HepG2 (cell line): Measurements from ENCODE around the gene ZNF687.

ENCODE experiments used
- CEBPB ChIP-seq: IDR thresholded peaks from 2 replicates; pipeline ENCODE4 v1.6.1; 2011; ENCODE audit warnings: low read depth, low read length, improper control_type of control experiment, borderline replicate concordance
- CTCF ChIP-seq: sonication (generic); formaldehyde crosslinking; IDR thresholded peaks from 2 replicates; pipeline ENCODE4 v1.5.0; 2020; ENCODE audit warnings: mild to moderate bottlenecking, missing genetic modification reagents, moderate library complexity
- EZH2 ChIP-seq: conservative IDR thresholded peaks from 2 replicates; pipeline ENCODE4 v1.6.1; 2012; ENCODE audit warnings: mild to moderate bottlenecking, low read depth, low read length, moderate library complexity
- HCFC1 ChIP-seq: fragments of 150-350 bp; IDR thresholded peaks from 2 replicates; pipeline ENCODE4 v1.6.1; 2014; ENCODE audit warnings: low read depth, low read length
- JUN ChIP-seq: sonication (generic); formaldehyde crosslinking; IDR thresholded peaks from 2 replicates; pipeline ENCODE4 v1.4.0; 2020; ENCODE audit warnings: mild to moderate bottlenecking, missing genetic modification reagents
- NFIC ChIP-seq: IDR thresholded peaks from 2 replicates; pipeline ENCODE4 v1.6.1; 2012; ENCODE audit warnings: mild to moderate bottlenecking, low read length, inconsistent platforms
- POLR2AphosphoS5 ChIP-seq: IDR thresholded peaks from 2 replicates; pipeline ENCODE4 v1.6.1; 2012; ENCODE audit warnings: low read depth, low read length
- SIX4 ChIP-seq: sonication (generic); formaldehyde crosslinking; IDR thresholded peaks from 2 replicates; pipeline ENCODE4 v1.4.0; 2020; ENCODE audit warnings: missing genetic modification reagents
- SUZ12 ChIP-seq: fragments of 150-350 bp; IDR thresholded peaks from 2 replicates; pipeline ENCODE4 v1.6.1; 2014; ENCODE audit warnings: low read depth, low read length
- ZFP37 ChIP-seq: sonication (generic); formaldehyde crosslinking; IDR thresholded peaks from 2 replicates; pipeline ENCODE4 v1.4.0; 2020; ENCODE audit warnings: missing genetic modification reagents, borderline replicate concordance
- ZFX ChIP-seq: sonication (generic); formaldehyde crosslinking; IDR thresholded peaks from 2 replicates; pipeline ENCODE4 v1.4.0; 2020; ENCODE audit warnings: mild to moderate bottlenecking, low read depth, missing genetic modification reagents, moderate library complexity
- ZNF142 ChIP-seq: sonication (generic); formaldehyde crosslinking; IDR thresholded peaks from 2 replicates; pipeline ENCODE4 v1.4.0; 2020; ENCODE audit warnings: missing genetic modification reagents
- TF ChIP-seq, protein P1 (sequence below), 2 experiments: IDR thresholded peaks; 2 replicates each; pipeline ENCODE4 v1.6.1; 2011 to 2012; ENCODE audit warnings: low read length in 2 of 2, borderline replicate concordance in 1 of 2, low read depth in 1 of 2, mild to moderate bottlenecking in 1 of 2, moderate library complexity in 1 of 2
- TF ChIP-seq, protein P2 (sequence below): sonication (generic); formaldehyde crosslinking; conservative IDR thresholded peaks from 2 replicates; pipeline ENCODE4 v1.5.0; 2020; ENCODE audit warnings: missing genetic modification reagents

DNA sequence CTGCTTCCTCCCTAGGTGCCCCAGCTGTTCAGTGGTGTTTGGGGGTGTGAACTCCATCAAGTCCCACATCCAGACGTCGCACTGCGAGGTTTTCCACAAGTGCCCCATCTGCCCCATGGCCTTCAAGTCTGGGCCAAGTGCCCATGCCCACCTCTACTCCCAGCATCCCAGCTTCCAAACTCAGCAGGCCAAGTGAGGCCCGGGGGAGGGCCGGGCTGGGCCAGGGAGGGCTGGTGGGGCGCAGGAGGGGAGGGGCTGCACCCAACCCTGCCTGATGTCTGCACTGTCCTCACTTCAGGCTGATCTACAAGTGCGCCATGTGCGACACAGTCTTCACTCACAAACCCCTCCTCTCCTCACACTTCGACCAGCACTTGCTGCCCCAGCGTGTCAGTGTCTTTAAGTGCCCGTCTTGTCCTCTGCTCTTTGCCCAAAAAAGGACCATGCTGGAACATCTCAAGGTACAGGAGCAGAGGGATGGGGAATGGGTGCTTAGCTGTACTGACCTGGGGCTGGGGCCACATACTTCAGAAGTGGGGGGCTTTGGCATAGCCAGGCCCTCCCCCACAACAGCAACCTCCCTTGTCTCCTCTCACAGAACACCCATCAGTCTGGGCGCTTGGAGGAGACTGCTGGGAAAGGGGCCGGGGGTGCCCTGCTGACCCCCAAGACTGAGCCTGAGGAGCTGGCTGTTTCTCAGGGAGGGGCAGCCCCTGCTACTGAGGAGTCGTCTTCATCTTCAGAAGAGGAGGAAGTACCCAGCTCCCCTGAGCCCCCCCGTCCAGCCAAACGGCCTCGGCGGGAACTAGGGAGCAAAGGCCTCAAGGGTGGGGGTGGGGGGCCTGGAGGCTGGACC is 7.2 kb downstream of the ZNF687 start:
- TF ChIP-seq NFIC, result no peak
- TF ChIP-seq CTCF (CRISPR knock-in tag), result no peak
- no peak for TF ChIP-seq HCFC1
- TF ChIP-seq POLR2AphosphoS5, result no peak; the same call in 1 of the 2 replicates
- TF ChIP-seq SIX4 (CRISPR knock-in tag), result no peak
- TF ChIP-seq, protein P1, sequence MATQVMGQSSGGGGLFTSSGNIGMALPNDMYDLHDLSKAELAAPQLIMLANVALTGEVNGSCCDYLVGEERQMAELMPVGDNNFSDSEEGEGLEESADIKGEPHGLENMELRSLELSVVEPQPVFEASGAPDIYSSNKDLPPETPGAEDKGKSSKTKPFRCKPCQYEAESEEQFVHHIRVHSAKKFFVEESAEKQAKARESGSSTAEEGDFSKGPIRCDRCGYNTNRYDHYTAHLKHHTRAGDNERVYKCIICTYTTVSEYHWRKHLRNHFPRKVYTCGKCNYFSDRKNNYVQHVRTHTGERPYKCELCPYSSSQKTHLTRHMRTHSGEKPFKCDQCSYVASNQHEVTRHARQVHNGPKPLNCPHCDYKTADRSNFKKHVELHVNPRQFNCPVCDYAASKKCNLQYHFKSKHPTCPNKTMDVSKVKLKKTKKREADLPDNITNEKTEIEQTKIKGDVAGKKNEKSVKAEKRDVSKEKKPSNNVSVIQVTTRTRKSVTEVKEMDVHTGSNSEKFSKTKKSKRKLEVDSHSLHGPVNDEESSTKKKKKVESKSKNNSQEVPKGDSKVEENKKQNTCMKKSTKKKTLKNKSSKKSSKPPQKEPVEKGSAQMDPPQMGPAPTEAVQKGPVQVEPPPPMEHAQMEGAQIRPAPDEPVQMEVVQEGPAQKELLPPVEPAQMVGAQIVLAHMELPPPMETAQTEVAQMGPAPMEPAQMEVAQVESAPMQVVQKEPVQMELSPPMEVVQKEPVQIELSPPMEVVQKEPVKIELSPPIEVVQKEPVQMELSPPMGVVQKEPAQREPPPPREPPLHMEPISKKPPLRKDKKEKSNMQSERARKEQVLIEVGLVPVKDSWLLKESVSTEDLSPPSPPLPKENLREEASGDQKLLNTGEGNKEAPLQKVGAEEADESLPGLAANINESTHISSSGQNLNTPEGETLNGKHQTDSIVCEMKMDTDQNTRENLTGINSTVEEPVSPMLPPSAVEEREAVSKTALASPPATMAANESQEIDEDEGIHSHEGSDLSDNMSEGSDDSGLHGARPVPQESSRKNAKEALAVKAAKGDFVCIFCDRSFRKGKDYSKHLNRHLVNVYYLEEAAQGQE (IDR thresholded peaks at IDR 0.05; ENCODE audit: borderline replicate concordance in 1 of 2, low read depth in 1 of 2, low read length in 2 of 2), result no peak
- TF ChIP-seq ZFP37 (CRISPR knock-in tag), result no peak
- TF ChIP-seq CEBPB, result no peak
- TF ChIP-seq SUZ12, result no peak
- TF ChIP-seq, protein P2, sequence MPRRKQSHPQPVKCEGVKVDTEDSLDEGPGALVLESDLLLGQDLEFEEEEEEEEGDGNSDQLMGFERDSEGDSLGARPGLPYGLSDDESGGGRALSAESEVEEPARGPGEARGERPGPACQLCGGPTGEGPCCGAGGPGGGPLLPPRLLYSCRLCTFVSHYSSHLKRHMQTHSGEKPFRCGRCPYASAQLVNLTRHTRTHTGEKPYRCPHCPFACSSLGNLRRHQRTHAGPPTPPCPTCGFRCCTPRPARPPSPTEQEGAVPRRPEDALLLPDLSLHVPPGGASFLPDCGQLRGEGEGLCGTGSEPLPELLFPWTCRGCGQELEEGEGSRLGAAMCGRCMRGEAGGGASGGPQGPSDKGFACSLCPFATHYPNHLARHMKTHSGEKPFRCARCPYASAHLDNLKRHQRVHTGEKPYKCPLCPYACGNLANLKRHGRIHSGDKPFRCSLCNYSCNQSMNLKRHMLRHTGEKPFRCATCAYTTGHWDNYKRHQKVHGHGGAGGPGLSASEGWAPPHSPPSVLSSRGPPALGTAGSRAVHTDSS (CRISPR knock-in tag), result no peak
- no peak for TF ChIP-seq JUN (CRISPR knock-in tag)
- no peak for TF ChIP-seq ZNF142 (CRISPR knock-in tag)
- TF ChIP-seq ZFX, result no peak
- TF ChIP-seq EZH2, result no peak
